Posterior cingulate gyrus (tissue), 11 donors: Measurements from ENCODE around the gene TLCD5.

Source experiments
- DNase-seq, 10 donors: peaks; one replicate each; pipeline versions ENCODE4 v3.0.0 to v3.0.0-alpha.2; 2020 to 2021; ENCODE audit warnings: mixed read lengths in 3 of 10
- intact Hi-C: fragments of 100-400 bp; cut with DNase I; formaldehyde crosslinking; loops from one replicate; pipeline ENCODE4 v1.15.1; 2023

TLCD5 gene

GRCh38 chr11:120306519-120307242, 18.4 kb upstream of the TLCD5 start:
- DNase-seq, result peak in 1 of 10 donors; percentile 35
- intact Hi-C loops, result no loop called here

GRCh38 chr11:120307476-120307875, 17.6 kb upstream of the TLCD5 start:
- intact Hi-C loops, result no loop called here
- DNase-seq, result no peak

- peak in 5 of 10 donors; percentile 22 to 90 (median 83) for DNase-seq
- intact Hi-C loops, result no loop called here
Measured at GRCh38 chr11:120308081-120308480, 17.0 kb upstream of the TLCD5 start.

- DNase-seq, result no peak
- intact Hi-C loops, result no loop called here
Measured at GRCh38 chr11:120310870-120311269, 14.2 kb upstream of the TLCD5 start.

- intact Hi-C loops, result no loop called here
- no peak for DNase-seq
Measured at GRCh38 chr11:120314861-120315260, 10.2 kb upstream of the TLCD5 start.

GRCh38 chr11:120316880-120317688, 8.0 kb upstream of the TLCD5 start:
- intact Hi-C loops, result no loop called here
- peak in 2 of 10 donors; percentile 23 to 75 for DNase-seq

GRCh38 chr11:120317689-120318480, 7.2 kb upstream of the TLCD5 start:
- intact Hi-C loops, result no loop called here
- DNase-seq, result no peak

GRCh38 chr11:120318906-120319305, 6.2 kb upstream of the TLCD5 start:
- intact Hi-C loops, result no loop called here
- DNase-seq, result no peak

- intact Hi-C loops, result no loop called here
- DNase-seq, result no peak
Measured at GRCh38 chr11:120326228-120326627, 1.1 kb downstream of the TLCD5 start.

- no peak for DNase-seq
- intact Hi-C loops, result no loop called here
Measured at GRCh38 chr11:120326845-120327281, 1.8 kb downstream of the TLCD5 start.

GRCh38 chr11:120327311-120327710, 2.2 kb downstream of the TLCD5 start:
- DNase-seq, result no peak
- intact Hi-C loops, result no loop called here

GRCh38 chr11:120329556-120329955, 4.5 kb downstream of the TLCD5 start:
- intact Hi-C loops, result no loop called here
- no peak for DNase-seq

GRCh38 chr11:120330045-120330444, 4.9 kb downstream of the TLCD5 start:
- no peak for DNase-seq
- intact Hi-C loops, result no loop called here

- DNase-seq, result no peak
- intact Hi-C loops, result no loop called here
Measured at GRCh38 chr11:120331301-120331996, 6.3 kb downstream of the TLCD5 start.

GRCh38 chr11:120332822-120333716, 8.0 kb downstream of the TLCD5 start:
- intact Hi-C loops, result no loop called here
- DNase-seq, result no peak

- DNase-seq, result no peak
- intact Hi-C loops, result loop anchor here (2.0 kb wide), 1 partner anchor 177 kb away; the partner anchor contains the start of gene GRIK4
Measured at GRCh38 chr11:120333801-120334200, 8.7 kb downstream of the TLCD5 start.

- DNase-seq, result no peak
- intact Hi-C loops, result loop anchor here (2.0 kb wide), 1 partner anchor 176 kb away; the partner anchor contains the start of gene GRIK4
Measured at GRCh38 chr11:120334332-120334731, 9.2 kb downstream of the TLCD5 start.

- DNase-seq, result peak in 4 of 10 donors; percentile 47 to 60 (median 52)
- intact Hi-C loops, result loop anchor here (2.0 to 5.0 kb wide), 2 partner anchors 57 to 176 kb away; partner anchors contain the start of gene GRIK4
Measured at GRCh38 chr11:120334894-120335462, 9.9 kb downstream of the TLCD5 start.

GRCh38 chr11:120335556-120335907, 10.4 kb downstream of the TLCD5 start:
- intact Hi-C loops, result loop anchor here (2.0 to 5.0 kb wide), 2 partner anchors 57 to 175 kb away; partner anchors contain the start of gene GRIK4
- DNase-seq, result peak in 1 of 10 donors; percentile 26
